ENCODE measurements around the gene TIMP2.

- TF ChIP-seq EP300 (IDR thresholded peaks at IDR 0.05) (no peak), HOXA7 (CRISPR knock-in tag; IDR thresholded peaks at IDR 0.05) (no peak), REST (IDR thresholded peaks at IDR 0.05) (no peak), CHD2 (IDR thresholded peaks at IDR 0.05; ENCODE audit: low read length, partially characterized antibody) (no peak), RFX5 (IDR thresholded peaks at IDR 0.05) (no peak)
- TF ChIP-seq, protein P1, sequence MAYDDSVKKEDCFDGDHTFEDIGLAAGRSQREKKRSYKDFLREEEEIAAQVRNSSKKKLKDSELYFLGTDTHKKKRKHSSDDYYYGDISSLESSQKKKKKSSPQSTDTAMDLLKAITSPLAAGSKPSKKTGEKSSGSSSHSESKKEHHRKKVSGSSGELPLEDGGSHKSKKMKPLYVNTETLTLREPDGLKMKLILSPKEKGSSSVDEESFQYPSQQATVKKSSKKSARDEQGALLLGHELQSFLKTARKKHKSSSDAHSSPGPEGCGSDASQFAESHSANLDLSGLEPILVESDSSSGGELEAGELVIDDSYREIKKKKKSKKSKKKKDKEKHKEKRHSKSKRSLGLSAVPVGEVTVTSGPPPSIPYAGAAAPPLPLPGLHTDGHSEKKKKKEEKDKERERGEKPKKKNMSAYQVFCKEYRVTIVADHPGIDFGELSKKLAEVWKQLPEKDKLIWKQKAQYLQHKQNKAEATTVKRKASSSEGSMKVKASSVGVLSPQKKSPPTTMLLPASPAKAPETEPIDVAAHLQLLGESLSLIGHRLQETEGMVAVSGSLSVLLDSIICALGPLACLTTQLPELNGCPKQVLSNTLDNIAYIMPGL (CRISPR knock-in tag; IDR thresholded peaks at IDR 0.05; ENCODE audit: borderline replicate concordance): no peak
- TF ChIP-seq, protein P2, sequence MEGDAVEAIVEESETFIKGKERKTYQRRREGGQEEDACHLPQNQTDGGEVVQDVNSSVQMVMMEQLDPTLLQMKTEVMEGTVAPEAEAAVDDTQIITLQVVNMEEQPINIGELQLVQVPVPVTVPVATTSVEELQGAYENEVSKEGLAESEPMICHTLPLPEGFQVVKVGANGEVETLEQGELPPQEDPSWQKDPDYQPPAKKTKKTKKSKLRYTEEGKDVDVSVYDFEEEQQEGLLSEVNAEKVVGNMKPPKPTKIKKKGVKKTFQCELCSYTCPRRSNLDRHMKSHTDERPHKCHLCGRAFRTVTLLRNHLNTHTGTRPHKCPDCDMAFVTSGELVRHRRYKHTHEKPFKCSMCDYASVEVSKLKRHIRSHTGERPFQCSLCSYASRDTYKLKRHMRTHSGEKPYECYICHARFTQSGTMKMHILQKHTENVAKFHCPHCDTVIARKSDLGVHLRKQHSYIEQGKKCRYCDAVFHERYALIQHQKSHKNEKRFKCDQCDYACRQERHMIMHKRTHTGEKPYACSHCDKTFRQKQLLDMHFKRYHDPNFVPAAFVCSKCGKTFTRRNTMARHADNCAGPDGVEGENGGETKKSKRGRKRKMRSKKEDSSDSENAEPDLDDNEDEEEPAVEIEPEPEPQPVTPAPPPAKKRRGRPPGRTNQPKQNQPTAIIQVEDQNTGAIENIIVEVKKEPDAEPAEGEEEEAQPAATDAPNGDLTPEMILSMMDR (IDR thresholded peaks at IDR 0.05): no peak
- TF ChIP-seq, protein P3, sequence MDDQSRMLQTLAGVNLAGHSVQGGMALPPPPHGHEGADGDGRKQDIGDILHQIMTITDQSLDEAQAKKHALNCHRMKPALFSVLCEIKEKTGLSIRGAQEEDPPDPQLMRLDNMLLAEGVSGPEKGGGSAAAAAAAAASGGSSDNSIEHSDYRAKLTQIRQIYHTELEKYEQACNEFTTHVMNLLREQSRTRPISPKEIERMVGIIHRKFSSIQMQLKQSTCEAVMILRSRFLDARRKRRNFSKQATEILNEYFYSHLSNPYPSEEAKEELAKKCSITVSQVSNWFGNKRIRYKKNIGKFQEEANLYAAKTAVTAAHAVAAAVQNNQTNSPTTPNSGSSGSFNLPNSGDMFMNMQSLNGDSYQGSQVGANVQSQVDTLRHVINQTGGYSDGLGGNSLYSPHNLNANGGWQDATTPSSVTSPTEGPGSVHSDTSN (IDR thresholded peaks at IDR 0.05): no peak
These were observed 61.1 kb downstream of the TIMP2 start for GRCh38 chr17:78864117-78864516.
